Measurements from ENCODE around the gene RNF168.
A peak's percentile ranks its signal among the peaks of the same experiment; 100 is the strongest.

The RNF168 gene

DNA sequence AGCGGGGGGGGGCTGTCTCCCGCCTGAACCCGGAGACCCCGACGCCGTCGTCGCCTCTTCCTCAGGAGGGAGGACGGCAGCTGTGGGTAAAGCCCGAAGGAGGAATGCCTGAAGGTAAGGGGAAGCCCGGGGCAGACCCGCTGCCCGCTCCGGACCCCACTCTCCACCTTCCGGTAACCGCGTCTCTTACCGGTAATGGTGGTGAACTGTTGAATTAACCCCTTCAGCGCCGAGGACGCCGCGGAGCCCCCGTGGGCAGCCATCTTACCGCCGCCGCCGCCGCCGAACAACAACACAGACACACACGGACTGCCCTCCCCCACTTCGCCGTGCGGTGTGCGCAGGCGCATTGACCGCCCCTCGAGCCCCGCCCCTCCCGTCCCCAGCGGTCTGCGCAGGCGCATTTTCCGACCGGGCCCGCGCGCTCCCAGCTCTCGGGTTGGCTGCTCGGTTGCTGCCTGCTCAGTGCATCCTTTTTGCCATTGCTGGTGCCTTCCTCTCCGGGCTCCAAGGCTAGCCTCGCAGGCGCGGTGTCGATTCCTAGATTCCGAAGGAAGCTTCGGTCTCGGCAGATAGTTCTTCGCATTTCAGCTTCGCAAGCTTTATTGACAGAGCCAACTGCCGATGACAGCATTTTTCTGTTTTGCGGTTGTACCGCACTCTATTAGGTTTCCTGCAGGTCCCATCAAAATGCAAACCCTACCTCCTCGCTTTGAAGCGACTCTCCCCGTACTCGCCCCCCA, 71.3 kb downstream of the RNF168 start, which contains the start of gene UBXN7 (continued):
- TF ChIP-seq, protein P1, sequence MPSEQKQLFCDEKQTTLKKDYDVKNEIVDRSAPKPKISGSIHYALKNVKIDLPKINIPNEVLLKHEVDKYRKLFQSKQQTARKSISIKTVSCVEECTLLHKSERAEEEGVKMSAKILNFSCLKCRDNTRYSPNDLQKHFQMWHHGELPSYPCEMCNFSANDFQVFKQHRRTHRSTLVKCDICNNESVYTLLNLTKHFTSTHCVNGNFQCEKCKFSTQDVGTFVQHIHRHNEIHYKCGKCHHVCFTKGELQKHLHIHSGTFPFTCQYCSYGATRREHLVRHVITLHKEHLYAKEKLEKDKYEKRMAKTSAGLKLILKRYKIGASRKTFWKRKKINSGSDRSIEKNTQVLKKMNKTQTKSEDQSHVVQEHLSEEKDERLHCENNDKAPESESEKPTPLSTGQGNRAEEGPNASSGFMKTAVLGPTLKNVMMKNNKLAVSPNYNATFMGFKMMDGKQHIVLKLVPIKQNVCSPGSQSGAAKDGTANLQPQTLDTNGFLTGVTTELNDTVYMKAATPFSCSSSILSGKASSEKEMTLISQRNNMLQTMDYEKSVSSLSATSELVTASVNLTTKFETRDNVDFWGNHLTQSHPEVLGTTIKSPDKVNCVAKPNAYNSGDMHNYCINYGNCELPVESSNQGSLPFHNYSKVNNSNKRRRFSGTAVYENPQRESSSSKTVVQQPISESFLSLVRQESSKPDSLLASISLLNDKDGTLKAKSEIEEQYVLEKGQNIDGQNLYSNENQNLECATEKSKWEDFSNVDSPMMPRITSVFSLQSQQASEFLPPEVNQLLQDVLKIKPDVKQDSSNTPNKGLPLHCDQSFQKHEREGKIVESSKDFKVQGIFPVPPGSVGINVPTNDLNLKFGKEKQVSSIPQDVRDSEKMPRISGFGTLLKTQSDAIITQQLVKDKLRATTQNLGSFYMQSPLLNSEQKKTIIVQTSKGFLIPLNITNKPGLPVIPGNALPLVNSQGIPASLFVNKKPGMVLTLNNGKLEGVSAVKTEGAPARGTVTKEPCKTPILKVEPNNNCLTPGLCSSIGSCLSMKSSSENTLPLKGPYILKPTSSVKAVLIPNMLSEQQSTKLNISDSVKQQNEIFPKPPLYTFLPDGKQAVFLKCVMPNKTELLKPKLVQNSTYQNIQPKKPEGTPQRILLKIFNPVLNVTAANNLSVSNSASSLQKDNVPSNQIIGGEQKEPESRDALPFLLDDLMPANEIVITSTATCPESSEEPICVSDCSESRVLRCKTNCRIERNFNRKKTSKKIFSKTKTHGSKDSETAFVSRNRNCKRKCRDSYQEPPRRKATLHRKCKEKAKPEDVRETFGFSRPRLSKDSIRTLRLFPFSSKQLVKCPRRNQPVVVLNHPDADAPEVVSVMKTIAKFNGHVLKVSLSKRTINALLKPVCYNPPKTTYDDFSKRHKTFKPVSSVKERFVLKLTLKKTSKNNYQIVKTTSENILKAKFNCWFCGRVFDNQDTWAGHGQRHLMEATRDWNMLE (tag by site-specific recombination; conservative IDR thresholded peaks at IDR 0.05; ENCODE audit: low read depth), result no peak
- TF ChIP-seq ZNF596 (tag by site-specific recombination; IDR thresholded peaks at IDR 0.05), result 0 out of 2 replicates have a peak, but pooled peaks have one; percentile 26
- TF ChIP-seq, protein P2, sequence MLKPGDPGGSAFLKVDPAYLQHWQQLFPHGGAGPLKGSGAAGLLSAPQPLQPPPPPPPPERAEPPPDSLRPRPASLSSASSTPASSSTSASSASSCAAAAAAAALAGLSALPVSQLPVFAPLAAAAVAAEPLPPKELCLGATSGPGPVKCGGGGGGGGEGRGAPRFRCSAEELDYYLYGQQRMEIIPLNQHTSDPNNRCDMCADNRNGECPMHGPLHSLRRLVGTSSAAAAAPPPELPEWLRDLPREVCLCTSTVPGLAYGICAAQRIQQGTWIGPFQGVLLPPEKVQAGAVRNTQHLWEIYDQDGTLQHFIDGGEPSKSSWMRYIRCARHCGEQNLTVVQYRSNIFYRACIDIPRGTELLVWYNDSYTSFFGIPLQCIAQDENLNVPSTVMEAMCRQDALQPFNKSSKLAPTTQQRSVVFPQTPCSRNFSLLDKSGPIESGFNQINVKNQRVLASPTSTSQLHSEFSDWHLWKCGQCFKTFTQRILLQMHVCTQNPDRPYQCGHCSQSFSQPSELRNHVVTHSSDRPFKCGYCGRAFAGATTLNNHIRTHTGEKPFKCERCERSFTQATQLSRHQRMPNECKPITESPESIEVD (tag by site-specific recombination; IDR thresholded peaks at IDR 0.05), result no peak
- 0 out of 2 replicates have a peak, but pooled peaks have one; percentile 52 for TF ChIP-seq YY2 (tag by site-specific recombination; IDR thresholded peaks at IDR 0.05)
- no peak for TF ChIP-seq ZNF488 (tag by site-specific recombination; IDR thresholded peaks at IDR 0.05)
- TF ChIP-seq ZNF585B (tag by site-specific recombination; IDR thresholded peaks at IDR 0.05), result no peak
- no peak for TF ChIP-seq KLF9 (tag by site-specific recombination; IDR thresholded peaks at IDR 0.05; ENCODE audit: low read depth)
- peak; percentile 91; the same call in 1 of the 2 replicates for TF ChIP-seq ZNF549 (tag by site-specific recombination; IDR thresholded peaks at IDR 0.05)
- peak; percentile 100 for TF ChIP-seq ZBTB17 (tag by site-specific recombination; IDR thresholded peaks at IDR 0.05)
- TF ChIP-seq, protein P3, sequence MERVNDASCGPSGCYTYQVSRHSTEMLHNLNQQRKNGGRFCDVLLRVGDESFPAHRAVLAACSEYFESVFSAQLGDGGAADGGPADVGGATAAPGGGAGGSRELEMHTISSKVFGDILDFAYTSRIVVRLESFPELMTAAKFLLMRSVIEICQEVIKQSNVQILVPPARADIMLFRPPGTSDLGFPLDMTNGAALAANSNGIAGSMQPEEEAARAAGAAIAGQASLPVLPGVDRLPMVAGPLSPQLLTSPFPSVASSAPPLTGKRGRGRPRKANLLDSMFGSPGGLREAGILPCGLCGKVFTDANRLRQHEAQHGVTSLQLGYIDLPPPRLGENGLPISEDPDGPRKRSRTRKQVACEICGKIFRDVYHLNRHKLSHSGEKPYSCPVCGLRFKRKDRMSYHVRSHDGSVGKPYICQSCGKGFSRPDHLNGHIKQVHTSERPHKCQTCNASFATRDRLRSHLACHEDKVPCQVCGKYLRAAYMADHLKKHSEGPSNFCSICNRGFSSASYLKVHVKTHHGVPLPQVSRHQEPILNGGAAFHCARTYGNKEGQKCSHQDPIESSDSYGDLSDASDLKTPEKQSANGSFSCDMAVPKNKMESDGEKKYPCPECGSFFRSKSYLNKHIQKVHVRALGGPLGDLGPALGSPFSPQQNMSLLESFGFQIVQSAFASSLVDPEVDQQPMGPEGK (tag by site-specific recombination; IDR thresholded peaks at IDR 0.05), result no peak; the same call in none of the 2 replicates
- no peak for TF ChIP-seq ZNF792 (tag by site-specific recombination; IDR thresholded peaks at IDR 0.05)
- no peak for TF ChIP-seq ZNF670 (tag by site-specific recombination; IDR thresholded peaks at IDR 0.05; ENCODE audit: low read depth)
- TF ChIP-seq ZNF580 (tag by site-specific recombination; IDR thresholded peaks at IDR 0.05), result no peak
- TF ChIP-seq ZNF248 (tag by site-specific recombination; IDR thresholded peaks at IDR 0.05), result no peak
- no peak for TF ChIP-seq HOXD13 (CRISPR knock-in tag; IDR thresholded peaks at IDR 0.05; ENCODE audit: borderline replicate concordance)
- peak; percentile 35; the same call in 1 of the 2 replicates for TF ChIP-seq ZNF660 (tag by site-specific recombination; IDR thresholded peaks at IDR 0.05)
- no peak; the same call in 1 of the 2 replicates for TF ChIP-seq ZNF629 (tag by site-specific recombination; IDR thresholded peaks at IDR 0.05)
- no peak for TF ChIP-seq PRDM4 (tag by site-specific recombination; IDR thresholded peaks at IDR 0.05)
- TF ChIP-seq ZNF292 (tag by site-specific recombination; IDR thresholded peaks at IDR 0.05; ENCODE audit: borderline replicate concordance, low read depth), result no peak
- TF ChIP-seq ZNF37A (tag by site-specific recombination; IDR thresholded peaks at IDR 0.05), result 0 out of 2 replicates have a peak, but pooled peaks have one; percentile 14

Data from HEK293 (cell line).